ENCODE results near the gene TTC23. TPM values are rescaled to one million over a fixed set of nuclear protein-coding genes. Genes with fewer than 3 reads are reported as not detected.

Gene TTC23
- total RNA-seq, 4 donors from 2014 or later = 14.7 to 25.3 (median 19.3) TPM

GRCh38 chr15:99250857-99251841 is 1.8 kb upstream of the TTC23 start, which contains the start of gene LRRC28:
TSS of gene LRRC28 (plus strand) at chr15:99251481. CDS start at chr15:99255958, 4,477 bp downstream.
- Histone ChIP-seq H3K36me3 (peaks cover 0 to 5% (median 4%) of the 10 kb centered on the region in 4 donors), H3K27ac (replicated peaks in 1 of 4) (peak within 1 kb of the TSS; percentile 85 to 95 (median 92)), H3K4me3 (peak within 1 kb of the TSS; percentile 78 to 90 (median 84)), H3K9me3 (no peaks in the 10 kb centered on the region), H3K4me1 (peaks cover 20 to 55% (median 46%) of the 10 kb centered on the region in 4 donors), H3K27me3 (no peaks in the 10 kb centered on the region)
- under 1% methylated on average over 52 of the region's 90 CpGs for WGBS
- intact Hi-C loops (cut with DNase I) = loop anchor here (5.0 kb wide), 1 partner anchor 49 kb away; no protein-coding TSS in a partner anchor
- DNase-seq (ENCODE audit: extremely low spot score) = peak; percentile 99
- peak; percentile 93 to 100 for TF ChIP-seq POLR2AphosphoS5 (IDR thresholded peaks at IDR 0.05)
- no peak for TF ChIP-seq CTCF (IDR thresholded peaks at IDR 0.05)
- no peak for TF ChIP-seq EP300 (IDR thresholded peaks at IDR 0.05)
- TF ChIP-seq POLR2A (IDR thresholded peaks at IDR 0.05; ENCODE audit: low read depth) = peak; percentile 97

- Histone ChIP-seq H3K27ac (replicated peaks in 1 of 4) (peak overlapping the region; percentile 85 to 95 (median 92)), H3K36me3 (no peaks in the 10 kb centered on the region), H3K4me3 (peak overlapping the region; percentile 78 to 90 (median 84)), H3K27me3 (no peaks in the 10 kb centered on the region), H3K9me3 (no peaks in the 10 kb centered on the region), H3K4me1 (peaks cover 20 to 56% (median 46%) of the 10 kb centered on the region in 4 donors)
- WGBS = 19% methylated on average over 7 of the region's 7 CpGs
- TF ChIP-seq CTCF (IDR thresholded peaks at IDR 0.05) (no peak), POLR2AphosphoS5 (IDR thresholded peaks at IDR 0.05) (no peak), POLR2A (IDR thresholded peaks at IDR 0.05; ENCODE audit: low read depth) (no peak), EP300 (IDR thresholded peaks at IDR 0.05) (no peak)
- no peak for DNase-seq (ENCODE audit: extremely low spot score)
- intact Hi-C loops (cut with DNase I) = loop anchor here (5.0 kb wide), 1 partner anchor 48 kb away; no protein-coding TSS in a partner anchor
Observed at GRCh38 chr15:99250494-99250856, 1.1 kb upstream of the TTC23 start.

DNA sequence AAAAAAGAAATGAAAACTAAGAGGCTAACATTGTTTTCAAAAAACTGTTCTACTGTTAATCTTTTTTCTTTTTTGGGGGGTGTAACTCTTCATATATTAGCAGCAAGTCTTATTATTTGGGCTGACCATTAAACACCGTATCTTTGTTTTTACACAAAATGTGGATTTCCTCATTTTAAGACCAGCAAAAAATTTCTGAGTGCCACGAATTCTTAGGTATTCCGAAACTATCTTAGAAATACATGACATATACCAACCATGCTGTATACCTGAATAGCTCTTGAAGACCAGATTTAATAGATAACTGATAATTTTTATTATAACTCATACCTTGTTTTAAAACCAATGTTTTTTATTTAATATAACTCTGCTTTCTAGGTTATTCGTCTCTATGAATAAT is 620 bp upstream of the TTC23 start:
- Histone ChIP-seq H3K4me1 (peaks cover 20 to 56% (median 46%) of the 10 kb centered on the region in 4 donors), H3K9me3 (no peaks in the 10 kb centered on the region), H3K4me3 (peak overlapping the region; percentile 78 to 90 (median 84)), H3K27ac (replicated peaks in 1 of 4) (peak overlapping the region; percentile 85 to 95 (median 92)), H3K27me3 (no peaks in the 10 kb centered on the region), H3K36me3 (peaks cover 0 to 4% (median 1%) of the 10 kb centered on the region in 4 donors)
- TF ChIP-seq POLR2A (IDR thresholded peaks at IDR 0.05; ENCODE audit: low read depth) (no peak), POLR2AphosphoS5 (IDR thresholded peaks at IDR 0.05) (no peak), CTCF (IDR thresholded peaks at IDR 0.05) (no peak), EP300 (IDR thresholded peaks at IDR 0.05) (no peak)
- WGBS = 34% methylated on average over 4 of the region's 4 CpGs
- intact Hi-C loops (cut with DNase I) = loop anchor here (5.0 kb wide), 1 partner anchor 48 kb away; no protein-coding TSS in a partner anchor
- DNase-seq (ENCODE audit: extremely low spot score) = no peak

- H3K27ac ChIP-seq (replicated peaks in 1 of 4) = peak overlapping the region in 2 of 4 donors; percentile 92 to 95
- intact Hi-C loops (cut with DNase I) = no loop called here
- WGBS = 71% methylated on average over 7 of the region's 7 CpGs
- H3K27me3 ChIP-seq = no peaks in the 10 kb centered on the region
- TF ChIP-seq CTCF (IDR thresholded peaks at IDR 0.05) (no peak), POLR2AphosphoS5 (IDR thresholded peaks at IDR 0.05) (no peak), EP300 (IDR thresholded peaks at IDR 0.05) (no peak), POLR2A (IDR thresholded peaks at IDR 0.05; ENCODE audit: low read depth) (no peak)
- H3K9me3 ChIP-seq = no peaks in the 10 kb centered on the region
- H3K4me1 ChIP-seq = peaks cover 20 to 54% (median 42%) of the 10 kb centered on the region in 4 donors
- DNase-seq (ENCODE audit: extremely low spot score) = no peak
- peaks cover 0 to 9% (median 4%) of the 10 kb centered on the region in 4 donors for H3K36me3 ChIP-seq
- peak overlapping the region; percentile 78 to 90 (median 84) for H3K4me3 ChIP-seq
Observed at GRCh38 chr15:99248000-99248715, 1.2 kb downstream of the TTC23 start.
